Measurements from ENCODE around the gene GP5.

Gene GP5

DNA sequence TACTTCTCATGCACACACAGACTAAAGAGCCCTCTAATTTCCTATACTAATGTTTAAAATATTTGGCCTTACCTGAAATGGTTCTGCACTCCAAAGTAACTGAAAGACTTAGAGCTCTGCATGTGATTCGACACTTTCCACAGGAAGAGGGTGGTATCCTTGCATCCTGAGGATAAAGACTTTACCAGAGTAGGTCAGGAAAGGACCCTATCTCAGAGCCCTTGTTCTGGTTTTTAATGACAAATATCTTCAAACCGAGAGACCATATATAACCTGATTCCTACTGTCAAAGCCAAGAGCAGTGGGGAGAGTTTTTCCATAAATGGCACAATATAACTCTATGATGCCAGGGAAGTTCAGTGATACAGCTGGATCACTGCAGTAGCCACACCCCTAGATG, at the start of gene GP5:
GP5 (minus strand) TSS at position 101 of the 400 bp plus-strand sequence. CDS start 984 bp downstream, outside the sequence.
- no peak for TF ChIP-seq CTCF (IDR thresholded peaks at IDR 0.05; ENCODE audit: insufficient read depth, low read depth, low read length, missing control alignments)
- no peak for DNase-seq (ENCODE audit: low read depth)

GRCh38 chr3:194447657-194448056, 48.6 kb upstream of the GP5 start:
- DNase-seq (ENCODE audit: low read depth) = no peak
- no peak overlapping the region for H3K4me3 ChIP-seq (ENCODE audit: low read depth, low read length)
- no peak for TF ChIP-seq CTCF (IDR thresholded peaks at IDR 0.05; ENCODE audit: insufficient read depth, low read depth, low read length, missing control alignments)

More for the DNA sequence above, at the start of gene GP5:
- no peak within 1 kb of the TSS; the same call in 1 of the 2 replicates for H3K4me3 ChIP-seq (ENCODE audit: low read depth, low read length)

DNA sequence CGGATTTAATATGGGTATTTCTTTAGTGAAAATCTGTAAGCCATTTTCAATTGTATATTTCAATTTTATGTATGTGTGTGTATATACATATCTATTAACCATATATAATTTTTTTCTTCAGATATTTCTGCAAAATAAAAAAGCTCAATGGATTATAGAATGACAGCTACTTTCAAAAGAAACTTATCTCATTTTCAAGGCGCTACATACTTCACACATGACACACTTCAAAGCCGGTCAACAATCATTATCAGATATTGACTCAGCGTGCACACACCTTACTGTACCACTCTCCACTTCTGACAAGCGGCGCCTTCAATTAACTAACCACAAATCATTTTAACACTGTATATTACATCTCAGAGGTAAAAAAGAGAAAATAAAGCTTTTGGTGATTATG, 48.1 kb upstream of the GP5 start:
- no peak for TF ChIP-seq CTCF (IDR thresholded peaks at IDR 0.05; ENCODE audit: insufficient read depth, low read depth, low read length, missing control alignments)
- no peak for DNase-seq (ENCODE audit: low read depth)
- H3K4me3 ChIP-seq (ENCODE audit: low read depth, low read length) = no peak overlapping the region

DNA sequence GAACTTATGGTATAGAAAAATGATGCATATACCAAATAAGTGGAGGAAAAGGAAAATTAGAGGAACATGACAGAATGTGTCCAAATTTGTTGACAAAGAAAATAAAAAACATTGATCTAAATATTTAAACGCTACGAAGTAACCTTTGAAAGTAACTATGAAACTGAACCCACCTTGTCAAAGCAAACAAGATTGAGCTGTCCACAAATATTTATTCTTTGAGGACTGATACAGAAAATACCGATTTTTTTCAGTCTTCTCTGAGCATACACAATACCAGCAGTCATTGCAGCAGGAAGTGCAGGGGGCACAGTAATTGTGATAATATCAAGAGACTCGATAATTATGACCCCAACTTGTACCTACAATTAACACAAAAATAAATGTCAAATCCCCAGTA, 47.7 kb upstream of the GP5 start:
- no peak overlapping the region for H3K4me3 ChIP-seq (ENCODE audit: low read depth, low read length)
- DNase-seq (ENCODE audit: low read depth) = no peak
- no peak for TF ChIP-seq CTCF (IDR thresholded peaks at IDR 0.05; ENCODE audit: insufficient read depth, low read depth, low read length, missing control alignments)

GRCh38 chr3:194446172-194446571, 47.1 kb upstream of the GP5 start:
- no peak for TF ChIP-seq CTCF (IDR thresholded peaks at IDR 0.05; ENCODE audit: insufficient read depth, low read depth, low read length, missing control alignments)
- no peak overlapping the region for H3K4me3 ChIP-seq (ENCODE audit: low read depth, low read length)
- DNase-seq (ENCODE audit: low read depth) = no peak

DNA sequence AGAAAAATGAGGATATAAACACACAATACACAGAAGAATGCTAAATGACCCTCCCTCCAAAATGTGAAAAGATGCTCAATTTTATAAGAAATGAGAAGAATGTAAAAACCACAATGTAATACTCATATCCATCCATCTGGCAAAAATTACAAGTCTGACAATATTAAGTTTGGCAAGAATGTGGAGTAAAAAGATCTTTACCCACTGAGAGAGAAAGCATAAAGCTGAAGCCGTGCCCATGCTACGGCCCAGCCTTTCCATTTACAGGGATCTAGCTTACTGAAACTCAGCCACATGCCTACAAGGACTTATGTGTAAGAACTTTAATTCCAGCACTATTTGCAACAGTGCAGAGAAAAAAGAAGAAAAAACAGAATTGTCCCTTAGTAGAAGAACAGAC, 44.8 kb upstream of the GP5 start:
- H3K4me3 ChIP-seq (ENCODE audit: low read depth, low read length) = no peak overlapping the region
- no peak for TF ChIP-seq CTCF (IDR thresholded peaks at IDR 0.05; ENCODE audit: insufficient read depth, low read depth, low read length, missing control alignments)
- no peak for DNase-seq (ENCODE audit: low read depth)

DNA sequence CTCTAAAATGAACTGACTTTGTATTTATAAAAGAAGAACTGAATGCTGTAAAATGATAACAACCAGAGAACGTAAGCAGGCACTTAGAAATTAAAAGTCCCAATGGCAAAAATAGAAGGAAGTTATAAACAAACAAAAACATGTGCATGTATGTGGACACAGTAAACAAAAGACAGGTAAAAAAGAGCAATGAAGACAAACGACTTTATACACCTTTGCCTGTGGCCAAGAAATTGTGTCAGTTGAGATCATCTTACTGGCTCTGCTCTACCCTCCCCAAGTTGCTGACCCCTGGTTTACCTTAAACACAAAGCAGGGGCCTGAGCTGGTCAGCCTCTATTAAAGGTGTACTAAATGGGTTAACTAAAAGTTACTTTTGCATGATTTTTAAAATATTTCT, 41.7 kb upstream of the GP5 start:
- no peak for DNase-seq (ENCODE audit: low read depth)
- no peak for TF ChIP-seq CTCF (IDR thresholded peaks at IDR 0.05; ENCODE audit: insufficient read depth, low read depth, low read length, missing control alignments)
- no peak overlapping the region for H3K4me3 ChIP-seq (ENCODE audit: low read depth, low read length)
